Adipose tissue (tissue), 3 donors: ENCODE results near the gene LMAN2. TPM values are rescaled to one million over a fixed set of nuclear protein-coding genes. Genes with fewer than 3 reads are reported as not detected.

Experiments
- H3K27ac ChIP-seq: one replicate; pipeline ENCODE4 v1.5.1; 2013; ENCODE audit warnings: low read depth, low read length
- WGBS, 3 donors: extraction: QIAGEN DNeasy Blood & Tissue Kit; methylation state at CpG; one replicate each; pipeline ENCODE4 v1.1.7; 2013; 5-methylcytosine and 5-hydroxymethylcytosine counted together
- polyA plus RNA-seq, 3 donors: library from polyadenylated mRNA; stranded (reverse); fragments of 200-250 nt; gene quantifications; one replicate each; pipeline ENCODE4 v1.2.3, GENCODE V29; 2013
- donor health status: healthy with polysubstance abuse.
- donor health status: Bipolar disorder and iron deficiency.
- donor health status: healthy.

LMAN2 gene
- polyA plus RNA-seq, 3 donors: 100 to 227 (median 155) TPM

DNA sequence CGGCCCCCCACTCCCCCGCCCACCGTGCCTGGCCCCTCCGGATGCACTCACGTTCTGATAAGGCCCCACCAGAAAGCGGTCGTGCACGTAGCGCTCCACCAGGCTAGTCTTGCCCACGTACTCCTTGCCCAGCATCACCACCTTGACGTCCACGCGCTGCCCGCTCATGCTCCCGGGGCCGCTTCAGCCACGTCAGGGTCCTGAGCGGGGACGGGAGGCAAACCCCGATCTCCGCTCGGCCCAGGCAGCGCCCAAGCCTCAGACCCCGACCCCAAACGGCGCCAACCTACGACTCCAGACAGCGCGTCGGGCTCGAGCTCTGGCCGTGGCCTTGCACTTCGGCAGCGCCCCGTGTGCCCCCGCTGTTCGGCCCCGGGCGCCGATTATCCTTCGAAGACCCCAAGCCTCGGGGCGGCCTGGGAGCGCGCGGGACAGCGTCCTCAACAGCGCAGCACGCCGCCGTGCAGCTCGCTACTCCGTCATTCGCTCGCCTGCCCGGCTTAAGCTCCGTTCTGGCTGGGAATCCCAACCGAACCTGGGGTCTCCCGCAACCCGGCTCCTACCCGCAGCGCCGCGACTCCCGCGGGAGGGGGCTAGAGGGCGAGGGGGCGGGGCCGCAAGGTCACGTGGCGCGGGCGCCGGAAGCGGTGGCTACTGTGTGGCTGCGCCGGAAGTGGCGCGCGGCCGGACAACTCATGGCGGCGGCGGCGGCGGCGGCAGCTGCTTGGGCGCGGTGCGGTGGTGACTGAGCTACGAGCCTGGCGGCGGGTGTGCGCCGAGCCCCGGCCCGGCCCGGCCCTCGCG, 48.1 kb downstream of the LMAN2 start, which contains the start of the genes PRELID1 and RAB24:
TSS of gene PRELID1 (plus strand) at position 679 of the 804 bp plus-strand sequence. CDS start 187 bp downstream, outside the sequence.
TSS of gene RAB24 (minus strand) at position 599 of the 804 bp plus-strand sequence. CDS start at position 168, 431 bp downstream.
- WGBS, 3 donors: 0% methylated on average over 85 to 100 of the region's 100 CpGs
- H3K27ac ChIP-seq: no peak within 1 kb of the TSS

DNA sequence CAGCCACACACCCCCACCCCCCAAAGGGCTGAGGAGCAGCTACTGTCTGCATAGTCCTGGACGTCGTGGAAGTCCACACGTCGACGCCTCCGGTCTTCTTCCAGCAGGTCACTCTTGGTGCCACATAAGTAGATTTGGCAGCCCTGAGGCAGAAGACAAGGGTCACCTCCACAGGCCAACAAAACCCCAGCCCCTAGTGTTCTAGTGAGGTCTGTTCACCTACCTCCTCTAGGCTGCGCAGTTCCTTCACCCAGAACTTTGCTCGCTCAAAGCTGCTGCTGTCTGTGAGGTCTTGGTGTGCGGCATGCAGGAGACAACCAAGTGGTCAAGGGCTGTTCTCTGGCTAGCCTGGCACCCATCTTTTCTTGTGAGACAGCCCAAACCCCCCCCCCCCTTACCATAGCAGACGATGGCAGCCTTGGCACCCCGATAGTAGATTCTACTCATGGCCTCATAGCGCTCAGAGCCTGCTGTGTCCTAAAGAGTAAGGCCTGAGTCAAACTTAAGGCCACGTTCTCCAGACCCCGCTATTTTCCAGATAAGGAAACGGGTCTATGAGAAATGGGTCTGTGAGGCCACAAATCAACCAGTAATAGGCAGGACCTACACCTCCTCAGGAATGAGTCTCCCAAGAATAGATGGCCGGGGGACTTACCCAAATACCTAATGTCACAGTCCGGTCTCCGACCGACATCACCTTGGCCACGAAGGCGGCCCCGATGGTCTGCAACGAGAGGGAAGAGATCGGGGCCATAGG, 48.9 kb downstream of the LMAN2 start:
- WGBS, 3 donors: 22 to 37% (median 36%) methylated on average over 24 of the region's 24 CpGs

DNA sequence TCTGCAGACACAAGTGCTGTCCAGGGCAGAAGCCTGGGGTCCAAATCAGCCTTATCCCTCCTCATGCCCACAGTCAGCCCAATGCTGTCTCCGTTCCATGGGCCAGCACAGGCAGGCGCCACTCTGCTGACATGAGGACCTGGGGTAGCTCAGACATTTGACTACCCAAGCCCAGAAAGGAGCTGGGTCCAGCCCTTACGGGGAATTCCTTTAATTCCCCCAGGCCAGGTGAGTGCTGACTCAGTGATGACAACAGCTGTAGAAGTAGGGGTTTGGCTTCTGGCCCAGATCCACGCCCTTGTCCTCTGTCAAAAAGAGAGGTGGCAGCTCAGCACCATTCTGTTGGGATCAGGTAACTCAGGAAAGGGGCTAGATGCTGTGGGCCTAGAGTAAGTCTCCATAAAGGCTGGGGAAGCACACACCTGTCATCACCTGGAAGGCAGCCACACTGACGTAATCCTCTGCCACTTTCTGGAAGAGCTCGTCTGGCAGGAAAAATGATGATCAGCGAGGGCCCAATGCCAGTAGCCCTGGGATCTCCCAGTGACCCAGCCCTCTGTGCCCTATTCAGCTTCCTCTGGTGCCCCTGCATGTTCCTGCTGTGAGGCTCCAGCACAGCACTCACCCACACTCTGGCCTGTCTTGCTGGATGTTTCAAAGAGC, 49.8 kb downstream of the LMAN2 start:
- 46 to 71% (median 68%) methylated on average over 7 of the region's 7 CpGs for WGBS, 3 donors
- no peak overlapping the region for H3K27ac ChIP-seq

More for the DNA sequence above, 48.9 kb downstream of the LMAN2 start:
- no peak overlapping the region for H3K27ac ChIP-seq

DNA sequence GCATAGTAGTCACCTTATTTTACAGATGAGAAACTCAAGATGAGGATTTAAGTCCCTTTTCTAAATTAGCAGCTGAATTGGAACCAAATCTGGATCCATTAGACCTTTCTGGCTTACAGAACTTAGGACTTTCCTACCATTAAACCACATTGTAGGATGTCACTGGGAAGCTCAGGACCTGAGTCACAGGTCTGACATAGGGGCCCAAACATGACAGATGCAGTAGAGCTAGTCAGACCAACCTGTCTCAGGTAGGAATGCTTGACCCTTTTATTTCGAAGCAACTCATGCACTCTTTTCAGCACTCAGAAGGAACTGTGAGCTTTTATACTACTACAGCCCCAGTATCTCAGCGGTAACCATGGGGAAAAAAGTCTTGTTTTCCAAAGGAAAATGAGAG, 50.5 kb downstream of the LMAN2 start:
- no peak overlapping the region for H3K27ac ChIP-seq
- 63 to 92% (median 85%) methylated on average over 2 of the region's 2 CpGs for WGBS, 3 donors

DNA sequence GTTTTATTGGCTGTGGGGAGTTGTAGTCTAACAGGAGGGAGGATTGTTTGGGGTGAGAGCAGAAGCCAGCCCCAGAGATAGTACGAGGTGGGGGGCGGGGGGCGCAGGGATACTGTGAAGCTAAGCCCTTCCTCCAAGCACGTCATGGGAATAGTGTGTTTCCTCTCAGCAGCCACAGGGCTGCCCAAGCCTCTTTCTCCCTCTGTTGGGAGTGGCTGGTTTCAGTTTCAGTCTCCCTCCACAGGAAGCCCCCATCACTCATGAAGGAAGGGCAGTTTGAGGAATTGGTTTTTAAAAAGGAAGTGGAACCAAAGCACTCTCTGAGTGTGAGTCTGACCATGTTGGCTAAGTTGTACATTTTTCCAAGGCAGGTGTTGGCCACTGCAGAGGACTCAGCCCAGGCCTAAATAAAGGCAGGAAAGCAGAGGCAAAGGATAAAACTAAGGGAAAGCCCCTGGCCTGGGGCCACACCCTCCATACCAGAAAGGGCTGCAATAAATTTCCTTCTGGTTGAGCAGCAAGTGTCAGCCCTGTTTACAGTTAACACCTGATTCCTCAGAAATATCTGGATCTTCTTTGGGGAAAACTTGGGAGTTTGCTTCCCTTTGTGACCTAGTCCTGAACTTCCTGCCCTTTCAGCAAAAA, 51.1 kb downstream of the LMAN2 start:
- H3K27ac ChIP-seq: no peak overlapping the region
- WGBS, 3 donors: 4 to 48% (median 10%) methylated on average over 3 to 4 of the region's 4 CpGs

DNA sequence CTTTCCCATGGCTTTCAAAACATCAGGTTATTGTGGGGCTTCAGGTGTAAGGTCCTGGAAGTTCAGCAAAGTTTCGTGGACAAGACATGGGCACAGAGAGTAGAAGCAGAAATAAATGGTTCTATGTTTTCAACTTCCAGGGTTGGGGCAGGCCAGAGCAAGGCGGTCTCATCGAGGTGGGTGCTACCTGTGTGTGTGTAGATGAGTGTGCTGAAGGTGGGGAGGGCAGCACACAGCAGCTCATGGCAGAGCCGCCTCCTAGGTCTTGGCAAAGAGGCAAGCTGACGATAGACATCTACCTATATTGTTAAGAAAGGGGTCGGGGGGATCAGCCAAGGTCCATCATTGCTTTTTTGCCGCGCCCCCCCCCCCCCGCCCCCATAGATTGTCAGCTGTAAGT, 51.8 kb downstream of the LMAN2 start:
- 62 to 76% (median 68%) methylated on average over 9 of the region's 9 CpGs for WGBS, 3 donors
- no peak overlapping the region for H3K27ac ChIP-seq

DNA sequence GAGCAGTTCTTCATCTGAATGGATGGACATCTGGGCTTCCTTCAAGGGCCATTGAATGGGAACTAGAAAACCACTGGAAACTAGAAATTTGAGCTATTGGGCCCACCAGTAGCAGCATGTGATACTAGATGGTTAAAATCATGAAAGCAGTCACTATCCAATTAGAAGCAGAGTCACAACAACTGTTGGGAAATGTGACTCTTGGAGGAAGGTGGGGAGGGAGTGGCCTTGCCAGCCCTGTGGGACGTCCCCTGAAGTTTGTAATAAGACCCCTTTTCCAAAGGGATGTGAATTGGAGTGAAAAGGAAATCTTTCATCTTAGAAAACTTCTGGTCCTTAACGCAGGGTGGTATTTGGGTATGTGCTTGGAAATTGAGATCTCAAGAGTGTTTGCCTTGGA, 53.5 kb downstream of the LMAN2 start:
- 77 to 82% (median 81%) methylated on average over 2 of the region's 2 CpGs for WGBS, 3 donors
- H3K27ac ChIP-seq: no peak overlapping the region

DNA sequence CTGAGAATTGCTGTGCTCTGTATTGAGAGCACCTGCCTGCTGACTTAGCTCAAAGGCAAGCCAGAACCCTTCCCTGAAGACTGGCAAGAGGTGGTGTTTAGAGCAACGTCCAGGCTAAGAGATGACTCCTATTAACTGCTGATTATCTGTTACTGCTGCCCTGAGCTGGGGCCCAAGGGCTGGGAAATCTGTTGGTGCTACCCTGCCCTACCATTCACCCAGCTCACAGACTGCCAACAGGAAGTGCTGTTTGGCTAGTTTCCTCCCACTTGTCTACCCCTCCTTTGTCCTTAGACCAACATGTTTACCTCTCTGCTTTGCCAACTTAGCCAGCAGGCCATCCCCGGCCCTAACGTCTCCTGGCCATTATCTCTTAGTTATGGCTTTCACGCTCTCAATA, 54.9 kb downstream of the LMAN2 start:
- H3K27ac ChIP-seq: no peak overlapping the region
- 36 to 54% (median 46%) methylated on average over 4 of the region's 4 CpGs for WGBS, 3 donors

DNA sequence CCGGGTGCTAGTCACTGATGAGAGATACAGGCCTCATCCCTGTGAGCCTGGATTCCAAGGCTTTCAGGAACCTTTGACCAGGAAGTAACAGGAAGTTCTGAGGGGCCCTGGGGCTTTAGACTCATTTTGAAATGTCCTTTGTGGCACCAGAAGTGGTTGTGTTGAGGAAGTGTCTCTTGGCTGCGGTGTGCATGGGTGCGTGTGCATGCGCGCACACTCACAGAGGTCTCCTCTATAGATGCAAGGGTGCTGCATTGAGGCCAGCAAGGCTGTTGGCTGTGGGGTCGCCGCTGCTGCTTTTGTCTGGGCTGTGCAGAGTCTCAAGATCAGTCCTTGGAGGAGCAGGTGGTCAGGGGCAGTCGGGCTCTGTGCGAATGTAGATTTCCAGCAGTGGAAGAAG, 55.5 kb downstream of the LMAN2 start:
- H3K27ac ChIP-seq: no peak overlapping the region
- 63 to 92% (median 66%) methylated on average over 9 of the region's 9 CpGs for WGBS, 3 donors

DNA sequence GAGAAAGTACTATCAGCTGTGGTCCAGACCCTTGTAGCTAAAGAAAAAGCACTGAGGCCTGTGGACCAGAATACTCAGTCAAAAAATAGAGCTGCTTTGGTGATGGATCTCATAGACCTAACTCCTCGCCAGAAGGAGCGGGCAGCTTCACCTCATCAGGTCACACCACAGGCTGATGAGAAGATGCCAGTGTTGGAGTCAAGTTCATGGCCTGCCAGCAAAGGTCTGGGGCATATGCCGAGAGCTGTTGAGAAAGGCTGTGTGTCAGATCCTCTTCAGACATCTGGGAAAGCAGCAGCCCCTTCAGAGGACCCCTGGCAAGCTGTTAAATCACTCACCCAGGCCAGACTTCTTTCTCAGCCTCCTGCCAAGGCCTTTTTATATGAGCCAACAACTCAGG, 56.8 kb downstream of the LMAN2 start:
- H3K27ac ChIP-seq: no peak overlapping the region
- 89 to 94% (median 94%) methylated on average over 3 of the region's 3 CpGs for WGBS, 3 donors

DNA sequence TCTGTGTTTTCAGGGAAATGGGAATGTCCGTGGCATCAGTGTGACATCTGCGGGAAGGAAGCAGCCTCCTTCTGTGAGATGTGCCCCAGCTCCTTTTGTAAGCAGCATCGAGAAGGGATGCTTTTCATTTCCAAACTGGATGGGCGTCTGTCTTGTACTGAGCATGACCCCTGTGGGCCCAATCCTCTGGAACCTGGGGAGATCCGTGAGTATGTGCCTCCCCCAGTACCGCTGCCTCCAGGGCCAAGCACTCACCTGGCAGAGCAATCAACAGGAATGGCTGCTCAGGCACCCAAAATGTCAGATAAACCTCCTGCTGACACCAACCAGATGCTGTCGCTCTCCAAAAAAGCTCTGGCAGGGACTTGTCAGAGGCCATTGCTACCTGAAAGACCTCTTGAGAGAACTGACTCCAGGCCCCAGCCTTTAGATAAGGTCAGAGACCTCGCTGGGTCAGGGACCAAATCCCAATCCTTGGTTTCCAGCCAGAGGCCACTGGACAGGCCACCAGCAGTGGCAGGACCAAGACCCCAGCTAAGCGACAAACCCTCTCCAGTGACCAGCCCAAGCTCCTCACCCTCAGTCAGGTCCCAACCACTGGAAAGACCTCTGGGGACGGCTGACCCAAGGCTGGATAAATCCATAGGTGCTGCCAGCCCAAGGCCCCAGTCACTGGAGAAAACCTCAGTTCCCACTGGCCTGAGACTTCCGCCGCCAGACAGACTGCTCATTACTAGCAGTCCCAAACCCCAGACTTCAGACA, 57.5 kb downstream of the LMAN2 start:
- no peak overlapping the region for H3K27ac ChIP-seq
- WGBS, 3 donors: 95 to 96% (median 95%) methylated on average over 12 of the region's 12 CpGs

DNA sequence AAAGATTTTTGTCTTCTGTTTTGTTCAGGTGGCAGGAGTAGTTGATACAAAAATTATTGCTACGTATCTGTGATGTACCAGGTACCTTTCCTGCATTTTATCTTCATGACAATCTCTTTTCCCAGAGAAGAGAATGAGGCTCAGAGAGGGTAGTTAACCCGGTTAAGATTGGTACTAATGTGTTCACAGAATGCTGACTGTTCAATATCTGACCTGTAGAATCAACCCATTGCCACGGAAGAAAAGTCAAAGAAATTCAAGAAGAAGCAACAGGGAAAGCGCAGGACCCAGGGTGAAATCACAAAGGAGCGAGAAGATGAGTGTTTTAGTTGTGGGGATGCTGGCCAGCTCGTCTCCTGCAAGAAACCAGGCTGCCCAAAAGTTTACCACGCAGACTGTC, 59.7 kb downstream of the LMAN2 start:
- WGBS, 3 donors: 97 to 98% (median 97%) methylated on average over 7 of the region's 7 CpGs
- no peak overlapping the region for H3K27ac ChIP-seq

DNA sequence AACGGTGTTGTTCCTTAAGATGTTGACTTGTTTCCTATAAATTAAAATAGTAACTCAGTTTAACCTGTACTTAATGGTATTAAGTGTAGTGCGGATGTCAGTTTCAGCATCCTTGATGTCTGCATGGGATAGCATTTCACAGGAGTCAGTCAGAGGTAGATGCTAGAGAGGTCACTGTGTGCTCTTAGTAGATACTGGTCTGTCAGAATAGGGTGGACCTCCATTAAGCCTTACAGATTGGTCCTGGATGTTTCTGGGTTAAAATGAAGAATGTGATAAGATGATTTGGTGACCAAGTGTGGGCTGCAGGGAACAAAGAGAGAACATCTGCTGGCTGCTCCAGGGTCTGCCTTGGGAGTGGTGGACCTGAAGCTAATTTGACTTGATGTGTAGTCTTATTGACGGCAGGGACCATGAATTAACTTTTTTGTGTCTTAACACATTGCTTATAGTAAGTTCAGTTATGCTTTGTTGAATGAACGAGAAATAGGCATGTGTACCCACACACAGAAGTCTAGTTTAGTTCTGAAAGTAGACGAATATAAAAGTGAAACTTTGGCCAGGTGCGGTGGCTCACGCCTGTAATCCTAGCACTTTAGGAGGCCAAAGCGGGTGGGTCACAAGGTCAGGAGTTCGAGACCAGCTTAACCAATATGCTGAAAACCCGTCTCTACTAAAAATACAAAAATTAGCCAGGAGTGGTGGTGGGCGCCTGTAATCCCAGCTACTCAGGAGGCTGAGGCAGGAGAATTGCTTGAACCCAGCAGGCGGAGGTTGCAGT, 60.5 kb downstream of the LMAN2 start:
- 92 to 97% (median 96%) methylated on average over 12 of the region's 12 CpGs for WGBS, 3 donors
- no peak overlapping the region for H3K27ac ChIP-seq

DNA sequence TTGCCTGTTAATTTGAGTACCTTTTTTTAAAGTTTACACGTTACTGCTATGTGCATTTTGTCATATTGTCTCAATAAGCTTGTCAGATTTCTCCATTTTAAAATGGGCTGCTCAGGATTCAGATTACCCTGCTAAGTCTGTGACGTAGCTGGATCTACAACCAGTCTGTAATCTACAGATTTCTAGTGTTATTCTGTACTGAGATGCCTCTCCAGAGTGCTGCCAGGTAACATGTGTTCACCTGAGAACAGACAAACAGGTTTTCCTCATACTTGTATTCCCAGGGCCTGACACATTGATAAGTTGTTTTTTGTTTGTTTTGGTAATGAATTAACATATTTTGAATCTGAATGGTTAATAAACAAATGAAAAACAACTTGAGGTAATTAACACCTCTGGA, 63.3 kb downstream of the LMAN2 start:
- no peak overlapping the region for H3K27ac ChIP-seq
- 33 to 87% (median 86%) methylated on average over 2 of the region's 2 CpGs for WGBS, 3 donors
